ENCODE data around the gene MGLL. TPM values are rescaled to one million over a fixed set of nuclear protein-coding genes. Genes with fewer than 3 reads are reported as not detected.
A peak's percentile ranks its signal among the peaks of the same experiment; 100 is the strongest.

Gene MGLL
- total RNA-seq, 1 donor from 2014 or later, result 9.4 TPM

DNA sequence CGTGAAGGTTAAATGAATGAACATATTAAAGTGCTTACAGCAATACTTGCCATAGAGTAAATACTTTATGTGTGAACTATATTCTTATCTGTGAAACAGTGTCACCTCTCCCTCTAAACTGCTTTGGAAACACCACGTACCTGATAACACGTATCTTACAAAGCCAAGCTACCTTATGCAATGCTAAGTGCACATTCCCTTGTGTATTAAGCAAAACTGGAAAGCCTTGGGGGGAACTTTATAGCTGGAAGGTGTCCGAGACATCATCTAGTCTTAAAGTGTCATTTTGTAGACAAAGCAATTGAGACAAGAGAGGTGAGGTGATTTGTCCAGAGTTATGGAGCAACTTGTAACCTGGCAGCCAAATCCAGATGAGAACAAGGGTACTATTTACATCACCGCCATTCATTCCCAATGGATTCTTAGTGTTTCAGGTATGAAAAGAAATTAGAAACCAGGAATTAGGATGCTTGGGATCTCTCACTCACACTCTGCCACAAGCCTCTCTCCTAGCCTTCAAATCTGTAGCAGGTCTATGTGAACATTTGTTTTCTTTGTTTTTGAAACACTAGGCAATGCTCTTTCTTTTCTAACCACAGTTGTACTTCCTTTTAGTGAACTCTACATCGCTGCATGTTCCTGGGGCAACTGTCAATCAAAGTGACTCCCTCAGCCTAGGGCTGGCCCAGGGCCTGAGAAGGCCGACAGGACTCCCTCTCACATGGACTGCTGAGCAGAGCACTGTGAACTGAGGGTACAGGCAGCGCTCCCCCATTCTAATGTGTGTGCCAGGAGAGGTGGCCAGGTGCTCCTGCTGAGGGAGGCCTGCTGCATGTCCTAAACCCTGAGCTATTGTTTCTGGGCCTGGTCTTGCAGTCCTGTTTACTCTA, 13.9 kb upstream of the MGLL start:
- Mint-ChIP-seq H3K36me3 (no peaks in the 10 kb centered on the region), H3K4me3 (no peak overlapping the region), H3K27me3 (peaks cover 4% of the 10 kb centered on the region), H3K4me1 (ENCODE audit: unreplicated experiment) (peaks cover 6% of the 10 kb centered on the region), H3K27ac (no peak overlapping the region), H3K9me3 (no peaks in the 10 kb centered on the region)
- TF ChIP-seq, protein P1, sequence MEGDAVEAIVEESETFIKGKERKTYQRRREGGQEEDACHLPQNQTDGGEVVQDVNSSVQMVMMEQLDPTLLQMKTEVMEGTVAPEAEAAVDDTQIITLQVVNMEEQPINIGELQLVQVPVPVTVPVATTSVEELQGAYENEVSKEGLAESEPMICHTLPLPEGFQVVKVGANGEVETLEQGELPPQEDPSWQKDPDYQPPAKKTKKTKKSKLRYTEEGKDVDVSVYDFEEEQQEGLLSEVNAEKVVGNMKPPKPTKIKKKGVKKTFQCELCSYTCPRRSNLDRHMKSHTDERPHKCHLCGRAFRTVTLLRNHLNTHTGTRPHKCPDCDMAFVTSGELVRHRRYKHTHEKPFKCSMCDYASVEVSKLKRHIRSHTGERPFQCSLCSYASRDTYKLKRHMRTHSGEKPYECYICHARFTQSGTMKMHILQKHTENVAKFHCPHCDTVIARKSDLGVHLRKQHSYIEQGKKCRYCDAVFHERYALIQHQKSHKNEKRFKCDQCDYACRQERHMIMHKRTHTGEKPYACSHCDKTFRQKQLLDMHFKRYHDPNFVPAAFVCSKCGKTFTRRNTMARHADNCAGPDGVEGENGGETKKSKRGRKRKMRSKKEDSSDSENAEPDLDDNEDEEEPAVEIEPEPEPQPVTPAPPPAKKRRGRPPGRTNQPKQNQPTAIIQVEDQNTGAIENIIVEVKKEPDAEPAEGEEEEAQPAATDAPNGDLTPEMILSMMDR (conservative IDR thresholded peaks at IDR 0.05), result no peak
- DNase-seq (ENCODE audit: extremely low spot score, unreplicated experiment), result no peak

DNA sequence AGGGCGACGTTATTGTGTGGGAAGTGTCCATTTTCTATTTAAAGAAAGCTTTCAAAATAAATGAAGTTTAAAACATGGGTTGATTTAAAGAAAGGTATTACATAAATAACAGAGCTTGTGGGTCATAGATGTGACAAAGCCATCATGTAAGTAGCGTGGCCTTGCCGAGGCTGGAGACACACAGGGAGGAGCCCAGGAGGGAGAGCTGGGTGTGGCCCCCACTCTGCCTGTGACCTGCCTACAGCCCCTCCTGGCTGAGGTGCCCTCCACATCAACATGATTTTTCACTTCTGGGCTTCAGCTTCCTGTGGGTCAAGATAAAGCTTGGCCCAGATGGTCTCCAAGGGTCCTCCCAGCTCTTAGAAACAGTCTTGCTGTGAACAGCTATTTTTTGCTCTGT, 12.5 kb upstream of the MGLL start:
- Mint-ChIP-seq H3K9me3 (peaks cover 8% of the 10 kb centered on the region), H3K4me3 (no peak overlapping the region), H3K27me3 (peaks cover 4% of the 10 kb centered on the region), H3K36me3 (no peaks in the 10 kb centered on the region), H3K4me1 (ENCODE audit: unreplicated experiment) (peaks cover 6% of the 10 kb centered on the region), H3K27ac (no peak overlapping the region)
- no peak for DNase-seq (ENCODE audit: extremely low spot score, unreplicated experiment)
- TF ChIP-seq, protein P1 (conservative IDR thresholded peaks at IDR 0.05), result no peak

DNA sequence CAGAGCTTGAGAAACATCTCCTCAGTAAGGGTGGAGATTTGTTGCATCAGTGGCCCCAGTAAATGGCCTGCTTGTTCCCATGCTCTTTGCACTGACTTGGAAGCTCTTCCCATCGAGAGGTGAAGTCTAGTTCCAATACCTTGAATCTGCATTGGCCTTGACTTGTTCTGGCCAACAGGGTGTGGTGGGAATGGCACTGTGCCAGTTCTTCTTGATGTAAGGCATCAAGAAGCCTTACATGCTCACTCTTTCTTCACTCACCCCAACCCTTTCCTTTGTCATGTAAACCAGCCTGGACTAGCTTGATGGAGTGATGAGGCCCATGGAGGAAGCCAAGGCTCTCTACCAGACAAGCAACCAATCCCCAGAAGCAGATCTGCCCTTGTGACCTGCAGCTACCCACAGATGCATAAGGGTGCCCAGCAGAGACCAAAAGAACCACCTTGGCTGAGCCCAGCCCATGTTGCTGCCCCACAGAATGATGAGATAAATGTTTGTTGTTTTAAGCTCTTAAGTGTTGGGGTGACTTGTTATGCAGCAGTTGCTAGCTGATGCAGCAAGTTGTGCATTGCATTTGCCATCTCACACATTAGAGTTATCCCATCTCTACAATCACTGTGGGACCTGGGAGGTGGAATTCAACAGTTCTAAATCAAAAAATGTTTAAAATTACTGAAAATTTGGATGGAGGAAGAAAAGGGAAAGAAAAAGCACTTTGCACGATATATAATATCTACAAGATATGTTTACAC, 11.1 kb upstream of the MGLL start:
- no peaks in the 10 kb centered on the region for H3K36me3 Mint-ChIP-seq
- TF ChIP-seq, protein P1 (conservative IDR thresholded peaks at IDR 0.05), result no peak
- no peak overlapping the region for H3K27ac Mint-ChIP-seq
- H3K9me3 Mint-ChIP-seq, result peaks cover 12% of the 10 kb centered on the region
- no peaks in the 10 kb centered on the region for H3K27me3 Mint-ChIP-seq
- no peak overlapping the region for H3K4me3 Mint-ChIP-seq
- peaks cover 6% of the 10 kb centered on the region for H3K4me1 Mint-ChIP-seq (ENCODE audit: unreplicated experiment)
- DNase-seq (ENCODE audit: extremely low spot score, unreplicated experiment), result no peak

DNA sequence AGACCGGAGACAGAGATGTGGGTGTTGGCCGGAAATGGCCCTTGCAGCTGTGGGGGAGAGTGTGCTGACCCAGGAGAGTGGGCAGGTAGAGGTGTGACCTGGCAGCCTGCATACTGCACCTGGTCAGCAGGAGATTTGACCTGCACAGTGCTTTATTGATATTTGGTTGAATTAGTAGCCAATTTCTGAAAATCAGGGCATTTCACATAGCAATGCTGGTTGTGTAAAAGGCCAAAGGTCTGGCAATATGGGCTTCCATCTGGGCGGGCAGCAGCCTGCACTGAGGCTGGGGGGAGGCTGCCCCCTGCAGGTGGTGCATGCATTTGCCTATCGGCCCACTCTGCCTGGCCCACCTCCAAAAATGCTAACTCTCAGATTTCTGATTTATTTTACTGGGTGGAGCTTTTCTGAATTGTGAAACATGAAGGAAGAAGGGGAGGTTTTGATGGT, 9.4 kb upstream of the MGLL start:
- TF ChIP-seq, protein P1 (conservative IDR thresholded peaks at IDR 0.05), result peak; percentile 72
- Mint-ChIP-seq H3K9me3 (peaks cover 12% of the 10 kb centered on the region), H3K36me3 (no peaks in the 10 kb centered on the region), H3K4me3 (no peak overlapping the region), H3K27me3 (no peaks in the 10 kb centered on the region), H3K4me1 (ENCODE audit: unreplicated experiment) (peaks cover 6% of the 10 kb centered on the region), H3K27ac (no peak overlapping the region)
- DNase-seq (ENCODE audit: extremely low spot score, unreplicated experiment), result peak; percentile 58

- H3K27ac Mint-ChIP-seq, result no peak overlapping the region
- TF ChIP-seq, protein P1 (conservative IDR thresholded peaks at IDR 0.05), result no peak
- H3K9me3 Mint-ChIP-seq, result peaks cover 12% of the 10 kb centered on the region
- peaks cover 10% of the 10 kb centered on the region for H3K27me3 Mint-ChIP-seq
- H3K36me3 Mint-ChIP-seq, result no peaks in the 10 kb centered on the region
- H3K4me3 Mint-ChIP-seq, result no peak overlapping the region
- DNase-seq (ENCODE audit: extremely low spot score, unreplicated experiment), result no peak
- peaks cover 3% of the 10 kb centered on the region for H3K4me1 Mint-ChIP-seq (ENCODE audit: unreplicated experiment)
Measured at GRCh38 chr3:127829537-127829936, 7.2 kb upstream of the MGLL start.
